Stimulated activated CD8-positive, alpha-beta memory T cell treated with anti-CD3 and anti-CD28 coated beads, Interleukin-7, amount 100 ng/mL, for 1 hour (primary cell): ENCODE measurements around the gene CDX2.
"Not testable (repeated sequence)": the region's sequence is repeated elsewhere in the genome, so short reads cannot be mapped to it uniquely, and the experiment has no call there.

Source experiments
- DNase-seq, 2 donors: peaks; one replicate each; pipeline ENCODE4 v3.0.0-alpha.2; 2020; ENCODE audit warnings: low read depth in 2 of 2

The CDX2 gene

DNA sequence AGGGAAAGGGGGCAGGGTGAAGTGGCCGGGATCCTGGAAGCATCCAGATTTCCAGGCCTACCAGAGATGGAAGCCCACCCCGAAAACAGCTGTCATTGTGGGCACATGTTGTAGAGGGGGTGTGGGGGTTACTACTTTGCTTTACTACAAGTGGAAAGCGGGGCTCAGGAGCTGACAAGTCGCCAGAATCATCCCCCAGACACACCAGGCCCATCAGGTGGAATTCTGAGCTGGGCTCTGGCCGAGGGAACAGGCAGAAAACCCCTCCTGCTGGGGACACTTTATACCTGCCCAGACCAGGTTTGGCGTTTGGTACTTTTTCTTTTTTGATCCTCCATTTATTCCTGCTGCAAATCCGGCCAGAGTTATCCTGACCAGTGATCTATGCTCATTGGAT, 3.8 kb downstream of the CDX2 start:
- no peak for DNase-seq

DNA sequence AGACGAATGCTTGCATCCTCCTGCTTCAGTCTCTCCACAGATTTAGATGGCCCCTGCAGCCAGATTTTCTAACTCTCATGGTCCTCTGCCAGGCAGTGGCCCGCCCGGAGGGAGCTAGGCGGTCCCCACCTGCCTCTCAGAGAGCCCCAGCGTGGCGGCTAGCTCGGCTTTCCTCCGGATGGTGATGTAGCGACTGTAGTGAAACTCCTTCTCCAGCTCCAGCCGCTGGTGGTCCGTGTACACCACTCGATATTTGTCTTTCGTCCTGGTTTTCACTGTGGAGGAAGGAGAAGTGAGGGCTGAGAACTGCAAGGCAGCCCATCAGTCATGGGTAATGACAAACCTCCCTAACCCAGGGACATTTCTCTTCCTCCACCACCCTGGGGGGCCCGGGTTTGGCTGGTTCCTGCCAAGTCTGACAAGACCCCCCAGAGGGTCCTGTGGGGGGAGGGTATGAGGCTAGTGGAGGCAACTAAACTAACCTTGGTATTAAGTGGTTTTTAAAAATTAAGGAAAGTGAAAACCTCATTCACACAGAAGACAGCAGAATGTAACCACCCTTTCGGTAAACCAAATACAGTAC, 4.3 kb downstream of the CDX2 start:
- DNase-seq, result no peak

DNA sequence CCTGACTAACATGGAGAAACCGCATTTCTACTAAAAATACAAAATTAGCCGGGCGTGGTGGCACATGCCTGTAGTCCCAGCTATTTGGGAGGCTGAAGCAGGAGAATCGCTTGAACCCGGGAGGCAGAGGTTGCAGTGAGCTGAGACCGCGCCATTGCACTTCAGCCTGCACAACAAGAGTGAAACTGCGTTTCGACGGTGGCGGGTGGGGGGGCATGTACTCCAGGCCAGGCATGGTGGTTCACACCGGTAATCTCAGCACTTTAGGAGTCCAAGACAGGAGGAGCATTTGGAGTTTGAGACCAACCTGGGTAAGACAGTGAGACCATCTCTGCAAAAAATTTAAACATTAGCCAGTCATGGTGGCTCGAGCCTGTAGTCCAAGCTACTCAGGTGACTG, 4.9 kb downstream of the CDX2 start:
- not testable (repeated sequence) for DNase-seq

DNA sequence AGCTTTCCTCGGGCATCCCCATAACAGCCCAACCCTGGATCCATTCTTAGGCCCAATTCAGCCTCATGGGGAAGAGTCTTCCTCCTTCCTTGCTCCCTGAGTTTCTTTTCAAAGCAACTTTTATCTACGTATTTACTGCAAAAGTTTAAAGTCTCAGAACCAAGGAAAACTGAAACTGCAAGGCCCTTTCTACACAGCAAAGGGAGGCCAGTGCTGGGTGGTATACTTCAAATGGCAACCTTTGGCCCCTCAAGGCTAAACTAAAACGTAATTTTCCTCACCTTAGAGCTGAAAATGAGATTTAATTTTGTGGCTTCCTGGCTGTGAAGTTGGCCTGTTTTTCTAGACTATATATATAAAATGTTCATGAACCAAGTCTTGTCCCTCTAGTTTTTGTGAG, 5.6 kb downstream of the CDX2 start:
- no peak for DNase-seq

DNA sequence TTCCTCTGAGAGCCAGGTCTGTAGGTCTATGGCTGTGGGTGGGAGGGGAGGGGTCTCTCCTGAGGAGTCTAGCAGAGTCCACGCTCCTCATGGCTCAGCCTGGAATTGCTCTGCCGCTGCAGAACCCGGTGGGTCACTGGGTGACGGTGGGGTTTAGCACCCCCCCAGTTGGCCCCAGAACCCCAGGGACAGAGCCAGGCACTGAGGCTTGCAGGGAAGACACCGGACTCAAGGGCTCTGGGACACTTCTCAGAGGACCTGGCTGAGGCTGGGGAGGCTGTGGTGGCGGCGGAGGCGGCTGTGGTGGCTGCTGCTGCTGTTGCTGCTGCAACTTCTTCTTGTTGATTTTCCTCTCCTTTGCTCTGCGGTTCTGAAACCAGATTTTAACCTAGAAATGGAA, 6.1 kb downstream of the CDX2 start:
- no peak for DNase-seq

DNA sequence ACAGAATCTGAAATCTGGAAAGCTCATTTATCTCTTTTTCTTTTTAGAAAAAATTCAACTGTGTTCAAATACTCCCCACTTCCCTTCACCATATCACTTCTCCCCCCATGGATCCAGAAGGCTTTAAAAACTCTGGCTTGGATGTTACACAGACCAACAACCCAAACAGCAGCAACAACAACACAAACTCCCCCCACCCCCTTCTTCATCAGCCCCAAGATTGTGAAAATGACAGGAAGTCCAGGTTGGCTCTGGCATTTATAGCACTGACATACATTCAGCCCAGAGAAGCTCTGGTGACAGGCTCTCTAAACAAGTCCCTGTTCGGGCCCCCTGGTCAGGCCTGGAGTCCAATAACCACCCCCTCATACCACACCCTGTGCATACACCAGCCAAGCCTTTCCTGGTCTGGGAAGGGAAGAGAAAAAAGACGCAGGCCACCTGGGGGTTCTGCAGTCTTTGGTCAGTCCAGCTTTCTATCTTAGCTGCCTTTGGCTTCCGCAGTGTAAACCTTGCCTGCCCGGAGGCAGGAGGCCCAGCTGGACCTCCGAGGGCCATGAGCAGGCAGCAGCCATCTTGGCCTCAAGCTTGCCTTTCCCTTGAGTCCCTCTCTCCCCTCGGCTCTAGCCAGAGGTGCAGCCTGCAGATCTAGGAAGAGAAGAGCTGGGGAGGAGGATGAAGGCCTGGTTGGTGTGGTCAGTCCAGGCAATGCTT, 6.8 kb downstream of the CDX2 start:
- no peak for DNase-seq

DNA sequence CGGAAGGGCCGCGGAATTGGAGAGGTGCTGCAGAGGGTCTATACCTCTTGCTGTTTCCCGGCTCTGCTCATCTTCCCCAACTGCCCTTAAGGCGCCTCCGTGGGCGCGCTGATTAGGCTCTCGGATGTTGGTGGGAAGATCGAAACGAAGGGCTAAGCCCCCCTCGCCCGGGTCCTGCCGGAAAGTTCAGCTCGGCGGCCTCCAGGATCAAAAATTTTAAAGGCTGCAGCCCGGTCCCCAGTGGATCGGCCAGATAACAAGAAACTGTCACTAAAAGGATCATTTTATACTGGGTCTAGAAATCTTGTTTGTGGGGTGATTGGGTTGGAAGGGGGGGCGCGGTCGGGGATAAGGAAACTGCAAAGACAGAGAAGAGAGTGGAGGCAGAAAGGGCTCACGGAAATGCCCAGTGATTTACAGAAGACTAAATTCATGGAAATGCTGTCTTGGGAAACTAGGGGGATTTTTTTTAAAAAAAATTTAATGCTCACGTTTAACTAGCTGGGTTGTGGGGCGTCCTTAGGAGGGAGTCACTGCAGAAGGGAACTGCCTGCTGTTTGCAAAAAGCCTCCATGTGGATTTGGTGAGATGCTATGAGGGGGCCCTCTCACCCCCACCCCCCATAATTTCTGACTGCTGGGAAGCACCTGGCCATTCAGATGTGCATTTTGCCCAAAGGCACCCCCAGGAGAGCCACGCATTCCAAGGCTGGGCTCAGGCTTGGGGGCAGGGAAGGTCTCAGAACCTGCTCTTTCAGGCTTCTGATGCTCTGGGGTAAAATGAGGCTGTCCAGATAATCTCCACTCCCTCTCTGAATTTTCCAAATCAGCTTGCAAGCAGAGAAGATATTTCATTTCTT, 7.7 kb downstream of the CDX2 start:
- DNase-seq, result no peak

DNA sequence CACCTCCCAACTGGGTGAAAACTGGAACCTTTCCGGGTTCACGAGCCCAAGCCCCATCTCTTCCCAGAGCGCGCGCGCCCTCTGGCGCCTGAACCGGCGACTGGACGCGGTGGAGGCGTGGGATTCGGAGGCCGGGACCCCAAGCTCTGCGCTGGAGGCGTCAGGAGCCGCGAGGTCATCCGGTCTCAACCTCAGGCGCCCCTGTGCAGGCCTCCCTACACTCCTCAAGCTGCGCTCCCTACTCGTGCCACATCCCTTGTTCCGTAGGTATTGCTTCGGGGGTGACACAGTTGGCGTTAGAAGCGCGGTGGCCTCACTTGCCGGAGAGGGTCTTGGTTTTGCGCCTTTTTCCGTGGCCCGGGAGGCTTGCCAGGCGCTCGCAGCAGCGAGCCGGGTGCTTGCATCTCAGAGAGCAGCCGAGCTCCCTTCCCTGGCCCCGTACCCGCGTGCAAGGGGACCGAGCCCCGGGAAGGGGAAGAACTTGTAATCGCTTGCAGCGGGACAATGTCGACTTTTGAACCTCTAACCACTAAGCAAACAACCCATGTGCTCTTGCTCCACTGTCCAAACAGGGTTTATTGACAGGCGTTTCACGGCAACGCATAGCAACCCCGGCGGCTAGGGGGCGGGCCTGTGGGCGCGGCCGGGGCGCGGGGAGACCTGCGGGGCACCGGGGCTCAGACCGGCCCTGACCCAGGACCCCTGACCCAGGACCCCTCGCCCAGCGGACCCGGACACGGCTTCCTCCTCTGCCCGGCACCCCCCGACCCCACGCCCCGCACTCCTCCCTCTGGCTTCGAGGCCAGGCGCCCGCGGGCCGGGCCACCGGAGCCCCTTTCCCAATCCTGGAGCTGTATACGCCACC, 8.5 kb downstream of the CDX2 start:
- DNase-seq, result no peak

DNA sequence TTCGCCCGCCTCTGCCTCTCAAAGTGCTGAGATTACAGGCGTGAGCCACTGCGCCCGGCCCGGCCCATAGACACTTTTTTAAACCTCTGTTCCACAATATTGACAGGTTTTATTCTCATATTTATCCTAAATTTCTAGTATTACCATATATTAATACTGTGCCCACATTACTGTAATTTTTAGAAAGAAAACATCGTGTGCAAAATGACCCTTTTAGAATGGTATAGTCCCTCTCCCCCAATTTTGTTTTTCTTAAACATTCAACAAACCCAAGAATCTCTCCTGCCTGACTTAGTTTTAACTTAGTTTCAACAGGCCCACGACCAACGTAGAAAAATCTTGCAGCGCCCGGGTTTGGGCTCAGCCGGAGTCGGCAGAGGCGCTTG, 9.1 kb downstream of the CDX2 start:
- no peak for DNase-seq

DNA sequence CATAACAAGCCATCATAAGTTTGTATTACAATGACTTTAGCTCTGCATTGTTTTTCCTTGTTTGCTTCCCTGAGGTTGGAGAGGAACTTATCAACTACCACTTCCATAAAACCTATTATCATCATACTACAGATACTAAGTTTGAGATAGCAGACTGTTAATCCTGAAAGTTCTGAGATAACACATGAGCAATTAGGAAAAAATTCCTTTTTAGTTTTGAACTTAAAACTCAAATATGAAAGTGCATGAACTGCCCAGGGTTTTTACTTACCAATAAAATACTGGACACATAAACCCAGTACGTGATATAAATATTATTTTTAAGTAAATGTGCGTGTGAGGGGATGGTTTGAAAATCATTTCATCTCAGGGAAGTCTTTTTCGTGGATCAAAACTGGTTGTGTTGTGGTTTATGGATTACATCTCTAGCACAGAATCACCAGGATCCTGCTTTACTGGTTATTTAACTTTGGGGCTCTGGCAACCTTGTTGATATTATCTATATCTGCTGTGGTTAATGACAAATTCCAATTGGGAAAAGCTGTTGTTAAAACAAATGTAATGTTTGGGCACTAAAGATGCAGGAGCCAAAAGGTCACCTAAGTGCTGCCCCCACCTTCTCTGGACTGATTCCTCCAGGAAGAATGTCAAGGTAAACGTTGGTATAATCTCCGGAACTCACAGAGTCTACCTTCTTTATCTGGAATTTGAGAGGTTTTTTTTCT, 12.4 kb downstream of the CDX2 start:
- DNase-seq, result no peak

DNA sequence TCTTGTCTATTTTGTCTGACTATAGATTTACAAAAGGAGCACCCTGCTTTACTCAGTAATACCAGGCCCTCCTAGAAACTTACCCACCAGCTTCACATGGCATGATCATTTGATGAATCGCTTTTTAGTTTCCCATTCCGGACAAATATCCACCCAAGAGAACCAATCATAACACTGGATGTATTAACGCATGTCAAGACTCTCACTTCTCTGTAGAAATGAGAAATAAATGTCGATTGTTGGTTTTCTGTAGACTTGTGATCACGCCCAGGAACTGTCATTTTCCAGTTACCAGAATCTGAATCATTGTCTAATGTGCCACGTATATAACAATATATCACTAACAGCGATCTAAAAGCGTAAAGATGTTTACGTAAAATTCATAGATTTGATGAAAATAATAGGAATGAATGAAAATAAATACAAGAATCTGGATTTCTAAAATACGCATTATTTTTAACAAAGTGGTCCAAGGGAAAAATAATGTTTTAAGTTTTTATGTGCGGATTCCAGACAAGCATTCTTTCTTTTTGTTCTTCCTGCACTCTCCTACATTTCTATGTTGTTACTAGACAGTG, 14.0 kb downstream of the CDX2 start:
- no peak for DNase-seq

DNA sequence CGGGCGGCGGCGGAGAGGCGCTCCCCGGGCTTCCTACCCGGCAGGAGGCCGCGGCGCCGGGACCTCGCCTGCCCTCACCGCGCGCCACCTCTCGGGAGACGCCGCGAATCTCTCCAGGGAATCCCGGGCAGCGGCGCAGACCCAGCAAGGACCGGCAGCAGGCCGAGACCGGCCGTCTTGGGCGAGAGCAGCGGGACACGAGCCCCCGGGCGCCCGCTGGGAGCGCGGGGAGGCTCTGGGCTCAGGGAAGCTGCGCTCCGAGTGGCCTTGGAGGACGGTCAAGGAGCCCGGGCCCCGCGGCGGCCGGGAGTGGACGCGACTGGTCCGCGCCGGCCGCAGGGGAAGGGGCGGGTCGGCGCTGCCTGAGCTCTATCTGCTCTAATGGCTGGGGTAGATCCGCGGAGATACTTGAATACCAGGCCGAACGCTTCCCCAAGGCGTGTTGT, 14.7 kb downstream of the CDX2 start:
- DNase-seq, result no peak

DNA sequence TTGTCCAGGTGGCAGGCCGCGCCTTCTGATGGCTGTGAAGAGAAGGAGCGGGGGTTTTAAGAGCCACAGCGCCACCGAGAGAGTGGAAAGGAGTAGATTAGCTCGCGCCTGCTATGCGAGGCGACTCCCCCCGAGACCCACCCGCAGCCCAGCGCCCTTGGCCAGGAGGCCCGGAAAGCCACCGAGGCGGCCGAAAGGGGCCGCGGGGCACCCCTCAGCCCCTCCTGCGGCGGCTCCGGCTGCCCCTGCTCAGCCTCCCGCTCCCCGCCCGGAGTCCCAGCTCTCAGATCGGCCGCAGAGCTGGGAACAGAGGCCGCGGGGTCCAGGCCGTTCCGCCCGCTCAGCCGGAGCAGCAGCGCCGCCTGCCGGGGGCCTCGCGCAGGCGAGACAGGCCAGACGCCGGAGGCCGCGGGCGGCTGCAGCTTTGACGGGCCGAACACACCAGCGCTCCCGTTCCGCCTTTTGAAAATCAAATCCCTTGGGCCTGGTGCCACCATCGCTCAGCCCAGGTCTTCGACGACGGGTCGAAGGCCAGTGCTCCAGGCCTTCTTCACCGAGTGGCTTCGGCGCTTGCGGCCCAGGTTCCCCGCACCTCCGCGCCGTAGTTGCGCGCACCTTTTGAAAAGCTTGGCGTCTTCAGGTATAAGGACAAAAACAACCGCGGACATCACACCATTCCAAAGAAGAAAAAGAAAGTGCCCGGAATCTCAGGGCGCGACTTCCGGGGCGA, 15.3 kb downstream of the CDX2 start:
- DNase-seq, result peak in 1 of 2 donors; percentile 30

DNA sequence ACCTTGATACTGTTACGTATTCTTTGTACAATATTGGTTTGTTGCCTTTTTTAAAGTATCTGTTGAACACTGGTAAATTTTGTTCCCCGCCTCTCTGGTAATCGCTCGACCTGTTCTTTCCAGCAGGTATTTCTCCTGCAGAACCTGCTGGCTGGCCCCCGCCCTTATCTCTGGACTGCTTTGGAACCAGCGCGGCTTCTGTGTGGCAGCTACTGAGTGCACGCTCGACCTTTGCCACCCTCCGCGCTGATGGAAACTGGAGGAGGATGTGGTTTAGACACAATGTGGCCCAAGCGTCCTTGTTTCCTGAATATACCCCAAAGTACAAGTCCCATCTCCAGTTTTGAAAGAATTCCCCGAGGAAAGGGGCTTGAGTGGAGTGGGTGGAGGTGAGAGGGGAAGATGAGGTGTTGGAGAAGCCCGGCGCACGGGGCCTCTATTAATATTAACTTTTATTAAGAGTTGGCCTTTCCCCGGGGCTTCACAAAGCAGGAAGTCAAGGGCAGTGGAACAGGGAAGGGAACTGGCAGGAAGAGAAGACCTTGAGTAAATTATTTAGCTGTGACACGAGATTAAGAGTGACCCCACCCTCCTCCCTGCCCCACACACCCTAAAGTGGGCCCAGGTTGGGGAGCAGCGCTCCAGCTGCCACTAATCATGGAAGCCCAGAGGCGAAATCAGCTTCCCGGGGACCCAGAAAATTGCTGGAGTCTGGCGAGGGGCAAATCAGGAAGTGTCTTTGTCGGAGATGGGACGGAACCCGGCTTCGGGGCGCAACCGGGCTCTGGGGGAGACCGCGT, 16.0 kb downstream of the CDX2 start:
- DNase-seq, result no peak

DNA sequence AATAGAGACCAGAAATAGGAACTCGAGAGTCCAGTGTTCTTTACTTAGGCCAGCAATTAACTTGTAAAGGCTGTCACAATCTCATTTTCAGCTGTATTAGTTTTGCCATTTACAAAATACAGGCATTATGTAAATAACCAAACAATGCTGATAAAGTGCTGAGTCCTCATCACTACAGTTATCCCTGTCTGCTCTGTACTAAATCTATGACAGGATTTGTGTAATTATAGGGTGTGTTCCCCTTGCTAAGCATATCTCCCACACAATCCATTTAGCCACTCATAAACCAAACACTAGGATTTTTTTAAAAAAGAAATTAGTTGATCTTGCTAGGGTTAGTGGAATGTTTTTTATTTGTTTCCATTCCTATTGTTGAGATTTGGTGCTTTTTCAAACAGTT, 26.1 kb downstream of the CDX2 start:
- DNase-seq, result no peak

DNA sequence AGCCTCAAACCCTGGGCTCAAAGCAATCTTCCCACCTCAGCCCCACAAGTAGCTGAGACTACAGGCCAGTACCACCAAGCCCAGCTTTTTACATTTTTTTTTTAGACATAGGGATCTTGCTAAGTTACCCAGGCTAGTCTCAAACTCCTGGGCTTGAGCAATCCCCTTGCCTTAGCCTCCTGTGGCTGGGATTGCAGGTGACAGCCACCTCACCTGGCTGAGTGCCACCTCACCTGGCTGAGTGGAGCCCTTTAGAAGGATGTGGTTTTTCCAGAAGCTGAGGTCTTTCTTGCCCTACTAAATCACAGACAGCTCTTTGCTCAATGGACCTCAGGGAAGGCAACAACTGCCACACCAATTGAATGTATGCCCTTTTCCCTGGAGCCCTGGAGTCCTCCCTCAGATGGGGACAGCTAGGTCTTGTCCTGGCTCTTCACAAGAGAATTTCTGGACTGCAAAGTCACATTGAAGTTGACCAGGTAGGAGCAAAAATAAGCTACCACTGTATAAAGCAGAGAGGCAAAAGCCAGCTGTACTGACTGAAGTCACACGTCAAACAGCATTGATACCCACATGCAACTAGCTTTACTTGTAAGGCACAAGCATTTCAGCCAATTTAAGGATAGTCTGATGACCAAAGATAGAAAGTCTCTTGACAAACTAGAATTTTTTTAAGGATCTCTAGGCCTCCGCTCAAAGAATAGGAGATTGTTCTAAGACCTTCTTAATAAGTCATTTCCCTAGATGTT, 35.4 kb downstream of the CDX2 start:
- no peak for DNase-seq

DNA sequence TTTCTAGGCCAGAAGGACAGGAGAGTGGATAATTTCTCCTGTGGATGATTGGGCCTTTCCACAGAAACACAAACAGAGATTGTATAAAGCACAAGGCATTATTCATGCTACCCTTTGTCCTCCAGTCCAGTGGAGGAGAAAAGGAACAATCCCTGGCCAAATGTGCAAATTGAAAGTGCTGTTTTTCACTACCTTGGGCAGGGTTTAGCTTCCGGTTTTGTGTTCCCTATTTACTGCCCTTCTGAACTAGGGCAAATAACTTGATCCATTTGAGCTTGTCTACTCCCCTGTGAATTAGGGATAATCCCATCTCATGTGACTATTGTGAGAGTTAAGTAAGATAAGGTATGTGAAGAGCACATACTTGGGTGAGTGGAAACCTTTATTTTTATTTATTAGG, 36.0 kb downstream of the CDX2 start:
- no peak for DNase-seq

DNA sequence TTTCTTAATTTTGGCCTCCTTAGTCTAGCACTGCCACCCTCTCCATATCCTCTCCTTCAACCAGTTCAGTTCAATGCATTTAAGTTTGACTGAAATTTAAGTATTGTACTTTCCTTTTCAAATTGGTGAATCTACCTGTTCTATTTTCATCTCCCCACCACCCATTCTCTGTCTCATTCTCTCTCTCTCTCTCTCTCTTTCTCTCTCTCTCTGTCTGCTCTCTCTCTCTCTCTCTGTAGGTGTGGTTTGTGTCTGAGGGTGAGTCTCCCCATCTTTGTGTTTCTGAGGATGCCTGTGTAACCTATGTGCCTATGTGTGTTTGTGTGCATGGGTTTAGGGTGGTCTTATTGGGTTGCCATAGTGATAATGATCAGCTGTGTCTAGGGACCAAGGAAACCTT, 39.2 kb downstream of the CDX2 start:
- DNase-seq, result no peak
